Measurements from ENCODE around the gene COL23A1. TPM values are rescaled to one million over a fixed set of nuclear protein-coding genes. Genes with fewer than 3 reads are reported as not detected.

Gene COL23A1
- polyA plus RNA-seq, 3 donors = 0.11 to 0.21 TPM; not detected in 1

GRCh38 chr5:178363501-178364325 is 226.5 kb downstream of the COL23A1 start:
- Histone ChIP-seq H3K4me1 (ENCODE audit: control insufficient read depth in 1 of 2, insufficient read depth in 2 of 2, low read length in 2 of 2) (peaks cover 22 to 24% of the 10 kb centered on the region in 2 donors), H3K9me3 (replicated peaks in 1 of 2; ENCODE audit: control insufficient read depth in 1 of 2, insufficient read depth in 1 of 2, low read length in 2 of 2) (peaks cover 6 to 21% of the 10 kb centered on the region in 2 donors), H3K4me3 (replicated peaks in 1 of 3; ENCODE audit: low read depth in 2 of 3, low read length in 3 of 3) (peak overlapping the region in 1 of 3 experiments; percentile 49), H4K20me1 (ENCODE audit: insufficient read depth, low read length) (no peaks in the 10 kb centered on the region), H3K4me2 (replicated peaks; ENCODE audit: extremely low read depth, low read length, poor library complexity, severe bottlenecking) (peak overlapping the region; percentile 57), H2AFZ (ENCODE audit: insufficient read depth, low read depth, low read length, poor library complexity, severe bottlenecking) (peak overlapping the region; percentile 91), H3K27me3 (ENCODE audit: control insufficient read depth in 2 of 2, insufficient read depth in 2 of 2, low read length in 2 of 2) (no peaks in the 10 kb centered on the region), H3K79me2 (ENCODE audit: insufficient read depth, low read length) (no peaks in the 10 kb centered on the region), H3K27ac (ENCODE audit: low read depth in 1 of 2, low read length in 2 of 2) (peak overlapping the region; percentile 17 to 28), H3K9ac (ENCODE audit: insufficient read depth, low read length, poor library complexity, severe bottlenecking) (peak overlapping the region; percentile 8), H3K36me3 (replicated peaks in 1 of 2; ENCODE audit: control insufficient read depth in 1 of 2, insufficient read depth in 2 of 2, low read length in 2 of 2) (no peaks in the 10 kb centered on the region)
- TF ChIP-seq CTCF (IDR thresholded peaks at IDR 0.05) = no peak
- DNase-seq = peak in 2 of 3 donors; percentile 21 to 41
- peaks cover 0 to 4% (median 2%) of the 10 kb centered on the region in 3 donors for H3K27me3 Mint-ChIP-seq (ENCODE audit: low read depth in 3 of 3)
- H3K9me3 Mint-ChIP-seq = peaks cover 16 to 26% (median 17%) of the 10 kb centered on the region in 7 donors
- H3K36me3 Mint-ChIP-seq = no peaks in the 10 kb centered on the region
- 81% methylated on average over 20 of the region's 25 CpGs for WGBS (ENCODE audit: insufficient coverage)
- H3K4me3 Mint-ChIP-seq = peak overlapping the region in 1 of 2 donors; percentile 76
- peaks cover 21% of the 10 kb centered on the region for H3K4me1 Mint-ChIP-seq
- H3K27ac Mint-ChIP-seq = peak overlapping the region in 5 of 7 donors; percentile 63 to 80 (median 76)
- intact Hi-C loops (cut with micrococcal nuclease) = no loop called here

- no peak overlapping the region for H3K27ac ChIP-seq (ENCODE audit: low read depth in 1 of 2, low read length in 2 of 2)
- no peaks in the 10 kb centered on the region for H3K79me2 ChIP-seq (ENCODE audit: insufficient read depth, low read length)
- no peak overlapping the region for H3K4me3 ChIP-seq (replicated peaks in 1 of 3; ENCODE audit: low read depth in 2 of 3, low read length in 3 of 3)
- intact Hi-C loops (cut with micrococcal nuclease) = no loop called here
- H3K27me3 Mint-ChIP-seq (ENCODE audit: low read depth in 3 of 3) = peaks cover 0 to 6% (median 2%) of the 10 kb centered on the region in 3 donors
- peaks cover 16 to 23% (median 17%) of the 10 kb centered on the region in 7 donors for H3K9me3 Mint-ChIP-seq
- H3K9ac ChIP-seq (ENCODE audit: insufficient read depth, low read length, poor library complexity, severe bottlenecking) = no peak overlapping the region
- WGBS (ENCODE audit: insufficient coverage) = 95% methylated on average over 11 of the region's 19 CpGs
- no peak overlapping the region for H3K4me2 ChIP-seq (replicated peaks; ENCODE audit: extremely low read depth, low read length, poor library complexity, severe bottlenecking)
- H2AFZ ChIP-seq (ENCODE audit: insufficient read depth, low read depth, low read length, poor library complexity, severe bottlenecking) = no peak overlapping the region
- no peaks in the 10 kb centered on the region for H3K36me3 Mint-ChIP-seq
- TF ChIP-seq CTCF (IDR thresholded peaks at IDR 0.05) = no peak
- H3K4me1 ChIP-seq (ENCODE audit: control insufficient read depth in 1 of 2, insufficient read depth in 2 of 2, low read length in 2 of 2) = peaks cover 28 to 29% of the 10 kb centered on the region in 2 donors
- H4K20me1 ChIP-seq (ENCODE audit: insufficient read depth, low read length) = no peaks in the 10 kb centered on the region
- no peaks in the 10 kb centered on the region for H3K27me3 ChIP-seq (ENCODE audit: control insufficient read depth in 2 of 2, insufficient read depth in 2 of 2, low read length in 2 of 2)
- peaks cover 6 to 19% of the 10 kb centered on the region in 2 donors for H3K9me3 ChIP-seq (replicated peaks in 1 of 2; ENCODE audit: control insufficient read depth in 1 of 2, insufficient read depth in 1 of 2, low read length in 2 of 2)
- no peak overlapping the region for H3K4me3 Mint-ChIP-seq
- H3K36me3 ChIP-seq (replicated peaks in 1 of 2; ENCODE audit: control insufficient read depth in 1 of 2, insufficient read depth in 2 of 2, low read length in 2 of 2) = no peaks in the 10 kb centered on the region
- H3K4me1 Mint-ChIP-seq = peaks cover 28% of the 10 kb centered on the region
- no peak for DNase-seq
- H3K27ac Mint-ChIP-seq = no peak overlapping the region
Measured at GRCh38 chr5:178361657-178362445, 228.3 kb downstream of the COL23A1 start.
